HG02938 (cell line): ENCODE results near the gene RNF215.

Source experiments
- ATAC-seq: cut with Tn5 transposase; IDR thresholded peaks from one replicate; pipeline ENCODE4 v1.9.1; 2021; ENCODE audit warnings: mild to moderate bottlenecking, moderate library complexity; ENCODE audit not compliant: unreplicated experiment

RNF215 gene

DNA sequence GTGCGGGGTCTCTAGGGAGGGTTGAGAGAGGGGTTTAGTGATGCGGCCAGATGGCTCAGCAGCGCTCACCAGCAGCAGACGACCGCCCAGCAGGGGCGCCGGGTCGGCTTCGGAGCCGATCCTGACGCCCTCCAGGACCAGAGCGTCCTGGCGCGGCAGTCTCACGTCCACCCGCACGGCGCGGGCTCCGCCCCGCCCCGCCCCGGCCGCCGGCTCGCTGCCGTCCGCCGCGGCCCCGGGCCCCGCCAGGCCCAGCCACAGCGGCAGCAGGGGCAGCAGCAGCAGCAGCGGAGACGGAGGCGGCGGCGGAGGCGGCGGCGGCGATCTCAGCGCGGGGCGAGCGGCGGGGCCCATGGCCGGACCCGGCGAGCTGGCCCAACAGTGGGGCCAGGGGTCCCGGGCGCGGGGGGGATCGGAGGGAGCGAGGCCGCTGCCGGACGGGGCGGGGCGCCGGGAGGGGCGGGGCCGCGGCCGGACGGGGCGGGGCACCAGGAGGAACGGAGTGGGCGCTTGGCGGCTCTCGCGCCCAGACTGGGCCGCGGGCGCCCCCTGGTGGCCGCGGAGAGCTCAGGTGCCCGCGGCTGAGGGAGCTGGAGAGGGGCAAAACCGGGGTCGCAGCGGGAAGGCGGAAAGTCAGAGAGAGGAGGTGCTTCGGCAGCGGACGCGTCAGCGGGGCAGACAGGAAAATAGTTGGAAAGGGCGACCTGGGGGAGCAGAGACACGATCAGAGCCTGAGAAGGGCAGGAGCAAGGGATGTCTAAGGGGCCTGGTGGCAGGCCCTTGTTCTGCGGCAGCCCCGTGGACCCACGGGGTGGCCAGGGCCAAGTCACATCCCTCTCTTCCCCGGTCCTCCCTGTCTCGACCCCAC is at the start of gene RNF215:
Gene RNF215, minus strand, starts transcription at position 452 of the 868 bp plus-strand sequence. Its CDS starts 98 bp downstream, at position 354.
- ATAC-seq = peak; percentile 66

DNA sequence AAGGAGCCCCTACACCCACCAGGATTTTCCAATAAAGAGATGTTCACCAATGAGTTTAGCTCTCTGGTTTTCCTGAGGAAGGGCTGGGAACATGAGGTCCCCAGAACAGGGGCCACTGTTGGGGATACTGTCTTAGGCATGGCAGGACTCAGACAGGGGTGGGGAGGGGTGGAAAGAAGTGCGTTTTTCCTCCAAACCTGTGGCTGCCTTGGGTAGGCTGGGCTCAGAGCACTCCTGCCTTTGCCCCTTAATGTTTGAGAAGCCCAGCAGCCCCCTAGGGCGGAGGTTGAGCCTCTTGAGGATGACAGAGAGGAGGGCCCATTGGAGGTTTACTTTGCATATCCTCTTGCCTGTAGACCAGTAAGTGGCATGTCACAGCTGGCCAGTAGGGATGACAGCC is 49.0 kb upstream of the RNF215 start:
- ATAC-seq = no peak

GRCh38 chr22:30435674-30436126 is 48.5 kb upstream of the RNF215 start:
- ATAC-seq = no peak

GRCh38 chr22:30434843-30435242 is 47.6 kb upstream of the RNF215 start:
- no peak for ATAC-seq

- ATAC-seq = no peak
Measured at GRCh38 chr22:30433773-30434172, 46.6 kb upstream of the RNF215 start.

- ATAC-seq = no peak
Measured at GRCh38 chr22:30433227-30433626, 46.0 kb upstream of the RNF215 start.

- ATAC-seq = no peak
Measured at GRCh38 chr22:30432520-30432919, 45.3 kb upstream of the RNF215 start.

- ATAC-seq = no peak
Measured at GRCh38 chr22:30432096-30432495, 44.9 kb upstream of the RNF215 start.

DNA sequence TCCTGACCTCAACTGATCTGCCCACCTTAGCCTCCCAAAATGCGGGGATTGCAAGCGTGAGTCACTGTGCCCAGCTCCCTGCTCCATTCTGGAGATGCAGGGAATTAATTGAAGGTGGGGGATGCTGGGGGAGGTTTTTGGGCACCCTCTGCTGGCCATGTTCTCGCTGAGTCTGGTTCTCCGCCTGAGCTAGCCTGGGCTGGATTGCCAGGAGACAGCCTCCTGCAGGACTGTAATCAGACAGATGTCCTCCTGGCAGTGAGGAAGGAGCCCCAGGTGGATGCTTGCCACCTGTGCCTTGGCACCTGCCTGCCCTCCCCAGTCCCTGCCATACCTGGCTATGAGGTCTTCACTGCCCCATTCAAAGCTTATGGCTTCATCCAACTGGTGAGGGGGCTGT is 43.7 kb upstream of the RNF215 start:
- no peak for ATAC-seq

DNA sequence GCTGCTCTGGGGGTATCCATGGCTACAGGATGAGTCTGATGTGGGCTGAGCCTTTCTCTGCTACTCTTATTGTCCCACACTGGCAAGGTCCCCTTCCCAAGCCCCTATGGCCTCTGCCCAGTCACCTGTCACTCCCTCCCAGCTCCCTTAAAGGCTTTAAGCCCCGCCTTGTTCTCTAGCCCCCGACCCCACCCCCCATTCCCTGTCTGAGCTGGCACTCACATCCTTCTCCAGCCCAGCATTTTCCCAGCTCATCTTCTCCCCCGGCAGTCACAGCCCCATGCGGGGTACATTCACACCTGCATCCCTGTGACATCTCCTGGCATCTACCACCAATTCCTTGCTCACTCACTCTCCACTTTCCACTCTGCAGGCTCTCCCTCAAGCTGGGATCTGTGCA is 42.7 kb upstream of the RNF215 start:
- ATAC-seq = no peak

- ATAC-seq = no peak
Measured at GRCh38 chr22:30427871-30428270, 40.7 kb upstream of the RNF215 start.

- no peak for ATAC-seq
Measured at GRCh38 chr22:30426388-30427353, 39.5 kb upstream of the RNF215 start.

DNA sequence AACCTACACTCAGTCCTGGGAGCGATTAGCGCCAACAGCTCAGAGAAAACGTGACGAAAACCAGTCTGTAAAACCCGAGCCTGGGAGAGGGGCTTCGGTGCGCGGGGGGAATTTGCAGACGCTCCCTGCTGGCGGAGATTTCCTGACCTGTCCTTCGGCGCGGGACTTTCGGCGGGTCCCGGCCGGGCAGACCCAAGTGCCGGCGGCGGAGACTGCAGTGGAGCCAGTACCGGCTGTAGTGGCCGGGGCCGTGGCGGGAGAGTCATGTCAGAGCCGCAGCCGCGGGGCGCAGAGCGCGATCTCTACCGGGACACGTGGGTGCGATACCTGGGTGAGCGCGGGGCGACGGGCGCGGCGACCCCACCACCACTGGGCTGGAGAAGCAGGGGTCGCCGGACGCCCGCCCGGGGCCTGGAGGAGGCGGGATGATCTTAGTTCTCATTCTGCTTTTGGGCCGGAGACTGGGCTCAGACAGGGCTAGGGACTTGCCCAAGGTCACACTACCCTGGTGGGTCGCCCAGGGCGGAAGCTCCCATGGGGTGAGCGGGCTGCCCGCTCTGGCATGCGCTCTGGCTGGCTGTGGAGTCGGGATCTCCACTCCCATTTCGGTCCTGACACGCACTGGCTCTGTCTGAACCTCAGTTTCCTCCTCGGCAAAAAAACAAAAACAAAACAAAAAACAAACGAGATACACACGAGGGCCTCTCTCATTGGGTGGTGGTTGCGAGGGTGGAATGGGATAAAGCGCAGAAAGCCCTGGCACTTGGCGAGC is 38.6 kb upstream of the RNF215 start, which contains the start of gene MTFP1:
Gene MTFP1, plus strand, starts transcription at position 153 of the 772 bp plus-strand sequence. Its CDS starts 112 bp downstream, at position 265.
- no peak for ATAC-seq

DNA sequence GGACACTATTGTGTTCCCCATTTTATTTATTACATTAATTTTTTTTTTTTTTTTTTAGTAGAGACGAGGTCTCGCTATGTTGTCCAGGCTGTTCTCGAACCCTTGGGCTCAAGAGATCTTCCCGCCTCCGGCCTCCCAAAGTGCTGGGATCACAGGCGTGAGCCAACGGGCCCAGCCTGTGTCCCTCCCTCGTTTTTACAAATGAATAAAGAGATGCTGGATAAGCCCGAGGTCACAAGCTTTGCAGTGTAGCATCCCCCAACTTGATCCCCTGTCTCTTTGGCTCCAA is 38.1 kb upstream of the RNF215 start:
- no peak for ATAC-seq

DNA sequence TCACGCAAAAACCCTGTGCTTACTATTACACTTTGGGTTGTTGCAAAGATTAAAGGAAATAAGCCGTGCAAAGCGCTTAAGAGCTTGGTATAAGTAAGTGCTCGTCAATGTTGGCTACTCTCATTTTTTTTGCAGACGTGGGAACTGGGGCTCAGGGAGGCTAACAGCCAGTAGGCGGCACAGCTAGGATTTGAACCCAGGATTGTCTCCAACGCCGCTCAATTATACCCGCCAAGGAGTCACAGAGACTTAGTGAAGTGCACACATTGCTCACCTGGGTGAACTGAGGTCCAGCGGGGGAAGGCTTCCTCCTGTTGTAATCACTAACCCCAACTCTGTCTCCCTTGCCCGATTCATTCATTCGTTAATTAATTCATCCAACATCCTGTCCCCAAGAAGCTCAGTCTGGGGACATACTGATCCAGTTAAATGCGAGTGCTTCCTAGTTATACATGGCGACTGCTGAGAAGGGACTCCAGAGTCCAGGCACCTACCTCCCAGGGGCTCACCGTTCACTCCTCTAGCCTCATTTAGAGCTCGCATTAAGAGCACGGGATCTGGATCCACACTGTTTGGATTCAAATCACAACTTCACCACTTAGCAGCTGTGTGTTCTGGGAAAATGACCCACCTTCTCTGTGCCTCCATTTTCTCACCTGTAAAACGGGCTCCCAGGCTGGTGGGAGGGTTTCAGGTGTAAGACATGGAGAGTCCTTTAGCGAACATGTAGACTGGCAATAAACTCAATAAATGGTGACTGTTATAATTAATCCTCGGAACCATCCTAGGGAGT is 37.5 kb upstream of the RNF215 start:
- ATAC-seq = no peak

DNA sequence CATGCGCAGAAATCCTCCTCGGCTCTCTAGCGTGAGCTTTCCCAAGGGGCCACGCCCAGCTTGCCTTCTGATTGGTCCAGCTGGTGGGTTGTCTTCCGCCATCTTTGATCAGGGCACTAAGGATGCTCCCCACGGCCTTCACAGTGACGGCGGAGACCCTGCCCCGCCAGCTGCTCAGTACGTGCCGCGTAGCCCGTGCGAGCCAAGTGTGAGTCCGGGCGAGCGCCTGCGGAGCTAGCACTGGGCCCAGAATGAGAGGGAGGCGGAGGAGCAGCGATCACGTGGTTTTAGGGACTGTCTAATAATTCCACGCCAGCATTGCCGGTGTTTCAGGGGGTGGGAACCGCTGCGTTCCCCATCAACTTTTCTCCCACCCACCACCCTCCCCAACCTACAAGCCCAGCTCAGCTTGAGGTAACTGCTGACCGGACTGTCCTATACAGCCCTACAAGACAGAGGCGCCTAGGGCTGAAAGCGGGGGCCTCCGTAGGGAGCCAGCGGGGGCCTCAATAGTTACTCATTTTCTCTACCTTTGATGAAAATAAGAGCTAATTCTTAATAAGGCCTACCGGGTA is 36.8 kb upstream of the RNF215 start:
- ATAC-seq = peak; percentile 87

DNA sequence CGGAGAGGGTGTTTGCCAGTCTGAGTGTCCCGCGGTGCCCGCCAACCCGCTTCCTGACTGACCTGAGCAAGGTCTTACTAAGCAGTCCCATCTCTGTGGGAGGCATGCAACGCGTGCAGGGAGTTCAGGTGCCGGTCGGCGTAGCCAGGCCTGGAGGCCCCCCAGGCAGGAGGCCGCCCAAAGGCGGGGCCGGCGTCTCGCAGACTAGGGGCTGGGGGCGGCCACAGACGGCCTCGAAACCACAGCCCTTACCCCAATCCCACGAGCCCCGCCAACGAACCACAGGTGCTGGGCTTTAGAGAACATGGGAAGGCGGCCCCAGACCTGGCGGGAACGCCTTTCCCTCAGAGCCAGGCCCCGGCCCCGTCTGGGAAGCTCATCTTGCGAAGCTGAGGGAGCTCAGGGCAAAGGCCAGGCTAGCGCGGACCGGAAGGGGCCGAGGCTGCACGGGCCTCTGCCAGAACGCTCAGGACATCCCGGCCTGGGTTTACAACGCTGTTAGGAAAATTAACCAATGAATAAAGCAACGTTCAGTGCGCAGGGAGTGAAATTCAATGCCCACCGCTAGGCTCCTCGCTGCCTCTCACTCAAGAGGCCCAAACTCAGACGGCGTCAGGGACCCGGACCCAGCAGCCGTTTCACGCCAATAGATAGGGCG is 36.2 kb upstream of the RNF215 start:
- ATAC-seq = peak; percentile 21

GRCh38 chr22:30422481-30423300 is 35.5 kb upstream of the RNF215 start:
- ATAC-seq = no peak
